GM20000 (cell line): ENCODE measurements around the gene FILIP1.

Experiments
- DNase-seq: peaks from one replicate; pipeline ENCODE4 v3.0.0; 2012; ENCODE audit warnings: low spot score
- TF ChIP-seq, protein P1 (sequence below): IDR thresholded peaks from 2 replicates; pipeline ENCODE4 v1.5.1; 2012; ENCODE audit warnings: mild to moderate bottlenecking, control low read depth; ENCODE audit errors: extremely low read depth, missing control alignments

FILIP1 gene, protein sequence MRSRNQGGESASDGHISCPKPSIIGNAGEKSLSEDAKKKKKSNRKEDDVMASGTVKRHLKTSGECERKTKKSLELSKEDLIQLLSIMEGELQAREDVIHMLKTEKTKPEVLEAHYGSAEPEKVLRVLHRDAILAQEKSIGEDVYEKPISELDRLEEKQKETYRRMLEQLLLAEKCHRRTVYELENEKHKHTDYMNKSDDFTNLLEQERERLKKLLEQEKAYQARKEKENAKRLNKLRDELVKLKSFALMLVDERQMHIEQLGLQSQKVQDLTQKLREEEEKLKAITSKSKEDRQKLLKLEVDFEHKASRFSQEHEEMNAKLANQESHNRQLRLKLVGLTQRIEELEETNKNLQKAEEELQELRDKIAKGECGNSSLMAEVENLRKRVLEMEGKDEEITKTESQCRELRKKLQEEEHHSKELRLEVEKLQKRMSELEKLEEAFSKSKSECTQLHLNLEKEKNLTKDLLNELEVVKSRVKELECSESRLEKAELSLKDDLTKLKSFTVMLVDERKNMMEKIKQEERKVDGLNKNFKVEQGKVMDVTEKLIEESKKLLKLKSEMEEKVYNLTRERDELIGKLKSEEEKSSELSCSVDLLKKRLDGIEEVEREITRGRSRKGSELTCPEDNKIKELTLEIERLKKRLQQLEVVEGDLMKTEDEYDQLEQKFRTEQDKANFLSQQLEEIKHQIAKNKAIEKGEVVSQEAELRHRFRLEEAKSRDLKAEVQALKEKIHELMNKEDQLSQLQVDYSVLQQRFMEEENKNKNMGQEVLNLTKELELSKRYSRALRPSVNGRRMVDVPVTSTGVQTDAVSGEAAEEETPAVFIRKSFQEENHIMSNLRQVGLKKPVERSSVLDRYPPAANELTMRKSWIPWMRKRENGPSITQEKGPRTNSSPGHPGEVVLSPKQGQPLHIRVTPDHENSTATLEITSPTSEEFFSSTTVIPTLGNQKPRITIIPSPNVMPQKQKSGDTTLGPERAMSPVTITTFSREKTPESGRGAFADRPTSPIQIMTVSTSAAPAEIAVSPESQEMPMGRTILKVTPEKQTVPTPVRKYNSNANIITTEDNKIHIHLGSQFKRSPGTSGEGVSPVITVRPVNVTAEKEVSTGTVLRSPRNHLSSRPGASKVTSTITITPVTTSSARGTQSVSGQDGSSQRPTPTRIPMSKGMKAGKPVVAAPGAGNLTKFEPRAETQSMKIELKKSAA (N-terminal part only)

DNA sequence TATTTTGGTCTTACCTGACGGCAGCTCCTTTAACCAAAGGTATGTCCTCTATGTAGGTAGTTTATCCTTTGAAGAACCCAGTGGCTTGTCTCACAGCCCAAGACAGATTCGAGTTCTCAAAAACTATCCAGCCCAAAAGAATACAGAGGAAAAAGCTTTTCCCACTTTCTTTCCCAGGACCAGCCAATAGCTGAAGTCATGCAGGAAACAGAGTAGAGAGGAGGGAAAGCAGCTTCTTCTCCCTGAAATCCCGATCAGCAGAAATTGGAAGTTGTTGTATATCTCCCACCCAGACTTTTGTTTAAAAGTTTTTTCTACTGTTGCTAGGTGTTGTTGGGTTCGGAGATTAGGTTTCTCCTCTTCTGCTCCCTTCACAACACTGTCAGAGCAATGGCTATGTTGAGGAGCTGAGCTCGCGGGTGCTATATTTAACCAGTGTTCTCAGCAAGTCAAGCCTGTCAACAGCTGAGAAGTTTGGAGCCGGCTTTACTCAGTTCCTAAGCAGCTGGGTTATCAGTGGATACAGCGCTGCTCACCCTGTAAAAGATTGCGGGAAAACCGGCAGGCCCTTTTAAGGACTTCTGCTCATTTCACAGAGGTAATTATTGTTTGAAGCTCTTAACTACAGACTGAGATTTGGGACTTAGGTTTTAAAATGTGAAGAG, at the start of gene FILIP1:
FILIP1 (minus strand) TSS at position 401 of the 665 bp plus-strand sequence. CDS start 78,828 bp downstream, outside the sequence.
- no peak for DNase-seq
- TF ChIP-seq, protein P1, sequence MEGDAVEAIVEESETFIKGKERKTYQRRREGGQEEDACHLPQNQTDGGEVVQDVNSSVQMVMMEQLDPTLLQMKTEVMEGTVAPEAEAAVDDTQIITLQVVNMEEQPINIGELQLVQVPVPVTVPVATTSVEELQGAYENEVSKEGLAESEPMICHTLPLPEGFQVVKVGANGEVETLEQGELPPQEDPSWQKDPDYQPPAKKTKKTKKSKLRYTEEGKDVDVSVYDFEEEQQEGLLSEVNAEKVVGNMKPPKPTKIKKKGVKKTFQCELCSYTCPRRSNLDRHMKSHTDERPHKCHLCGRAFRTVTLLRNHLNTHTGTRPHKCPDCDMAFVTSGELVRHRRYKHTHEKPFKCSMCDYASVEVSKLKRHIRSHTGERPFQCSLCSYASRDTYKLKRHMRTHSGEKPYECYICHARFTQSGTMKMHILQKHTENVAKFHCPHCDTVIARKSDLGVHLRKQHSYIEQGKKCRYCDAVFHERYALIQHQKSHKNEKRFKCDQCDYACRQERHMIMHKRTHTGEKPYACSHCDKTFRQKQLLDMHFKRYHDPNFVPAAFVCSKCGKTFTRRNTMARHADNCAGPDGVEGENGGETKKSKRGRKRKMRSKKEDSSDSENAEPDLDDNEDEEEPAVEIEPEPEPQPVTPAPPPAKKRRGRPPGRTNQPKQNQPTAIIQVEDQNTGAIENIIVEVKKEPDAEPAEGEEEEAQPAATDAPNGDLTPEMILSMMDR, result no peak

DNA sequence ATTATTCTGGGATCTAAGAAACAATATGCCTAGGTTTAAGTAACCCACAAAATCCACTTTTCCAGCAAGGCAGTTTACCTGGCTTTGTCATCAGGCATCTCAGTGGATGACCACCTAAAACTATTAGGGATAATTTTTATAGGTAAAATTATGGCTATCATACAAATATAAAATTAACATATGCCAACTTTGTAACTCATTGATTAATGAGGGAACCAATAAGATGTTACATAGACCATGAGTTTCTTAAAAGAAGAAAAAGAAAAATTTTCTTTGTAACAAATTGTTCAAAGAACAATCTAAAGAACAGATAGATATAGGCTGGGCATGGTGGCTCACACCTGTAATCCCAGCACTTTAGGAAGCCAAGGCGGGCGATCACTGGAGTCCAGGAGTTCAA, 49.7 kb upstream of the FILIP1 start:
- TF ChIP-seq, protein P1, result no peak
- no peak for DNase-seq

DNA sequence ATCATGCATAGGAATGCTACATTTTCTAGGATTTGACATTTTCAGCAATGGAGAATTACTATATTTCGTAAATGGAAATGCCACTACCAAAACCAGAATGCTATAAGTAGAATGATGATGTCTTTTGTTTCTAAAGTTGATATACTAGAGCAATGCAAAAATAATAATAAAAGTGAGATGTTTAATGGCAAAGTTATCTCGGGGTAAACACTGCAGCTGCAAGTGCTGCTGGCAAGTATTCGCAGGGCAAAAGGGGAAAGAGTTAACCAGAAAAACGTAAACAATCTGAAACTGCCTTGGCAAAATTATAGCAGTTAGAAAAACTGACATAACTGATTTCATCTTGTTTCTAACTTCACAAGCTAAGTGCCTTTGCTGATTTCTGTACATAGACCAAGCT, 45.5 kb upstream of the FILIP1 start:
- TF ChIP-seq, protein P1, result no peak

DNA sequence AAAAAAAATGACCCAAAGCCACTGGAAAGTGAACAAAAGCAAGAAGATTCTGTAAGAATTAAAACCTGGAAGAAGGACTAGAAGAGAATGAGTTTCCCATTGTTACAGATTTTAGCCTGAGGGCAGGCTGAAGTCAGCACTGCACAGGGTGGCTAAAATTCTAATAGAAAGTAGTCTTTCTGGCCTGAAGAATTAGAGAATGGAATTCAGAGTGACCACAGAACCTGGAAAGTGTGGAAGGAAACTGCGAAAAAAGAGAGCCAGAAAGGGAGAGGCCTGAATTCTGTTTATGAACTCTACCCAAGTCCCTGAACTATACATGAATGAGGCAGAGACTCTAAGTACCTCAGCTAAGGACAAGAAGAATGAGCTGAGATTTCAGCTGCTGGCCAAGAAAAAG, 38.9 kb upstream of the FILIP1 start:
- TF ChIP-seq, protein P1, result no peak
- DNase-seq, result no peak

More for the DNA sequence above, 45.5 kb upstream of the FILIP1 start:
- no peak for DNase-seq

DNA sequence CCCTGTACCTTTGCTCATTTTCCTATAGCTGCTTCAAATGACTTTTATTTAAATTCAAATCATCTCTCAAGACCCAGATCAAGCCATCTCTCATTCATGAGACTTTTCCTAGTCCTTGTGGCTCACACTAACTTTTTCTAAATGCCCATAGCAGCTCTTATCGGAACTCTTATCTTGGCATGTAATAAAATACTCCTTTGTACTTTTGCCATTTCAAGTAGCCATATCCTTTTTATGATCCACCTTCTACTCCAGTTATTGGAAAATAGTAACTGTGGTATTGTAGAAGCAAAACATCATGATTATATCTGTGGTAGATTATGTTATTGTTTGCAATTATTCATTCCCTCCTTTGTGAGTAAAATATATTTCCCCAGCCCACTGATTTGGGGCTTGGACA, 37.6 kb upstream of the FILIP1 start:
- no peak for DNase-seq

DNA sequence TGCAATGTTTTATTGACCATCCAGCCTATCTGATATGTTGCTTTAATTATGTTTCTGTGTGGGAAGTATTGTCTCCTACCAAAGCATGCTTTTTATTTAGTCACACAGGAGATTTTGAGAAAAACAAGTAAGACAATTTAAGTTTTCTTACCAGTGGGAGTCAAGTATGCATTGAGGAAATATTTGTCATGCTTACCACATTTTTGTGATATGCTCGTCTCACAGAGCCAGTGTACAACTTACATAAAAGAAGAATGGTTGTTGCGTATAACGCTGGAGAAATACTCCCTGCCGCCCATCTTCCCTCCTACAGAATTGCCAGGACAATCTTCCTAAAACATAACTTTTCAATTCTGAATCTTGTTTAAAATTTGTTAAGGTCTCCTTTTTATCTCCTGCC, 37.1 kb upstream of the FILIP1 start:
- no peak for DNase-seq
- TF ChIP-seq, protein P1, result no peak

More for the DNA sequence above, 37.6 kb upstream of the FILIP1 start:
- TF ChIP-seq, protein P1, result no peak
